ENCODE data around the gene TNS3.

- TF ChIP-seq POLR2A (IDR thresholded peaks at IDR 0.05), result no peak
- TF ChIP-seq, protein P1, sequence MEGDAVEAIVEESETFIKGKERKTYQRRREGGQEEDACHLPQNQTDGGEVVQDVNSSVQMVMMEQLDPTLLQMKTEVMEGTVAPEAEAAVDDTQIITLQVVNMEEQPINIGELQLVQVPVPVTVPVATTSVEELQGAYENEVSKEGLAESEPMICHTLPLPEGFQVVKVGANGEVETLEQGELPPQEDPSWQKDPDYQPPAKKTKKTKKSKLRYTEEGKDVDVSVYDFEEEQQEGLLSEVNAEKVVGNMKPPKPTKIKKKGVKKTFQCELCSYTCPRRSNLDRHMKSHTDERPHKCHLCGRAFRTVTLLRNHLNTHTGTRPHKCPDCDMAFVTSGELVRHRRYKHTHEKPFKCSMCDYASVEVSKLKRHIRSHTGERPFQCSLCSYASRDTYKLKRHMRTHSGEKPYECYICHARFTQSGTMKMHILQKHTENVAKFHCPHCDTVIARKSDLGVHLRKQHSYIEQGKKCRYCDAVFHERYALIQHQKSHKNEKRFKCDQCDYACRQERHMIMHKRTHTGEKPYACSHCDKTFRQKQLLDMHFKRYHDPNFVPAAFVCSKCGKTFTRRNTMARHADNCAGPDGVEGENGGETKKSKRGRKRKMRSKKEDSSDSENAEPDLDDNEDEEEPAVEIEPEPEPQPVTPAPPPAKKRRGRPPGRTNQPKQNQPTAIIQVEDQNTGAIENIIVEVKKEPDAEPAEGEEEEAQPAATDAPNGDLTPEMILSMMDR (IDR thresholded peaks at IDR 0.05), result no peak
Measured at GRCh38 chr7:47576031-47576865, 5.7 kb downstream of the TNS3 start.

All from uterus (tissue), 2 donors.